ENCODE measurements around the gene DAAM2. TPM values are rescaled to one million over a fixed set of nuclear protein-coding genes. Genes with fewer than 3 reads are reported as not detected.

DAAM2 gene
- polyA plus RNA-seq, 1 of the 3 experiments (the other 2 are of a cell fraction), result 0.20 TPM

DNA sequence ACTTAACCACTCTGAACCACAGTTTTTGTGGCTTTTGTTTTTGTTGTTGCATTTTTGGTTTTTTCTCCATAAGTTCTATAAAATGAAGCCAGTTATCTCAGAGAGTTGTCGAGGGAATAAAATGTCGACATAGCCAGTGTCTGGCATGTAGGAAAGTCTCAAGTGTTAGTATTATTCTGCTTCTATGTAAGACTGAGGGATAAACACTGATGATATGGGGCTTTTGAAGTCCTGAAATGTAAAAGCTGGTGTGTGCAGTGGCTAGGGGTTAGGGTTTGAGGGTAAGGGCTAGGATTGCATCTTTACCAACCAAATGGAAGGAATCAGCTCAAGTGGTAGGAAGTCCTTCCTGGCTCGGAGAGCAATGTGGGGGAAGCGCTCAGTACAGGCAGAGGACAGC lies 59.2 kb downstream of the DAAM2 start:
- Histone ChIP-seq H3K4me1 (ENCODE audit: control insufficient read depth in 1 of 2, insufficient read depth in 2 of 2, low read depth in 1 of 2, low read length in 1 of 2) (no peaks in the 10 kb centered on the region; a peak in 1 of 4 replicates), H3K36me3 (replicated peaks in 1 of 2; ENCODE audit: control insufficient read depth in 1 of 2, insufficient read depth in 2 of 2, low read length in 1 of 2) (no peaks in the 10 kb centered on the region), H3K9me2 (no peaks in the 10 kb centered on the region), H3K4me2 (no peak overlapping the region), H3K9me3 (no peaks in the 10 kb centered on the region), H3K4me3 (ENCODE audit: low read depth in 2 of 2, low read length in 1 of 2) (no peak overlapping the region), H3K9ac (no peak overlapping the region), H3K27ac (ENCODE audit: low read depth in 2 of 2, low read length in 1 of 2) (no peak overlapping the region), H3F3A (replicated peaks; ENCODE audit: insufficient read depth) (no peaks in the 10 kb centered on the region), H3K27me3 (ENCODE audit: insufficient read depth) (no peaks in the 10 kb centered on the region), H3K79me2 (ENCODE audit: insufficient read depth) (no peaks in the 10 kb centered on the region), H4K20me1 (ENCODE audit: insufficient read depth) (no peaks in the 10 kb centered on the region), H2AFZ (ENCODE audit: low read depth) (no peak overlapping the region)
- DNase-seq, result no peak
- ChIA-PET CTCF (interaction anchor here (2.9 kb wide), 1 partner anchor 13 kb away, joined by 14 read pairs; no protein-coding TSS in a partner anchor), POLR2A (no interaction called here)
- TF ChIP-seq JUND (IDR thresholded peaks at IDR 0.05), result no peak
- TF ChIP-seq GATA2 (CRISPR knock-in tag; IDR thresholded peaks at IDR 0.05), result no peak
- no peak for TF ChIP-seq NRF1 (IDR thresholded peaks at IDR 0.05; ENCODE audit: low read depth, low read length)
- TF ChIP-seq GABPA (IDR thresholded peaks at IDR 0.05; ENCODE audit: low read depth), result no peak
- no peak for TF ChIP-seq FOXJ3 (CRISPR knock-in tag; IDR thresholded peaks at IDR 0.05)
- TF ChIP-seq TAF1 (IDR thresholded peaks at IDR 0.05; ENCODE audit: borderline replicate concordance, low read depth, low read length), result no peak
- TF ChIP-seq POLR2AphosphoS5 (IDR thresholded peaks at IDR 0.05; ENCODE audit: low read depth, low read length), result no peak
- no peak for TF ChIP-seq EZH2phosphoT487 (IDR thresholded peaks at IDR 0.05; ENCODE audit: borderline replicate concordance, low read depth)
- no peak for TF ChIP-seq TCF12 (IDR thresholded peaks at IDR 0.05)
- WGBS (ENCODE audit: low lambda C conversion rate), result 61% methylated on average over 4 of the region's 4 CpGs

- ChIA-PET CTCF (interaction anchor here (0.6 to 1.9 kb wide), 2 partner anchors 13 to 504 kb away, joined by 3 to 12 read pairs; no protein-coding TSS in a partner anchor), POLR2A (no interaction called here)
- TF ChIP-seq FOSL2 (IDR thresholded peaks at IDR 0.05; ENCODE audit: borderline replicate concordance, low read depth) (no peak), MXI1 (IDR thresholded peaks at IDR 0.05; ENCODE audit: low read depth, low read length) (no peak), RAD21 (IDR thresholded peaks at IDR 0.05; ENCODE audit: low read length) (no peak), GATA2 (CRISPR knock-in tag; IDR thresholded peaks at IDR 0.05) (no peak), PBX3 (IDR thresholded peaks at IDR 0.05) (no peak), MAX (IDR thresholded peaks at IDR 0.05; ENCODE audit: low read depth) (no peak)
- TF ChIP-seq, protein P1, sequence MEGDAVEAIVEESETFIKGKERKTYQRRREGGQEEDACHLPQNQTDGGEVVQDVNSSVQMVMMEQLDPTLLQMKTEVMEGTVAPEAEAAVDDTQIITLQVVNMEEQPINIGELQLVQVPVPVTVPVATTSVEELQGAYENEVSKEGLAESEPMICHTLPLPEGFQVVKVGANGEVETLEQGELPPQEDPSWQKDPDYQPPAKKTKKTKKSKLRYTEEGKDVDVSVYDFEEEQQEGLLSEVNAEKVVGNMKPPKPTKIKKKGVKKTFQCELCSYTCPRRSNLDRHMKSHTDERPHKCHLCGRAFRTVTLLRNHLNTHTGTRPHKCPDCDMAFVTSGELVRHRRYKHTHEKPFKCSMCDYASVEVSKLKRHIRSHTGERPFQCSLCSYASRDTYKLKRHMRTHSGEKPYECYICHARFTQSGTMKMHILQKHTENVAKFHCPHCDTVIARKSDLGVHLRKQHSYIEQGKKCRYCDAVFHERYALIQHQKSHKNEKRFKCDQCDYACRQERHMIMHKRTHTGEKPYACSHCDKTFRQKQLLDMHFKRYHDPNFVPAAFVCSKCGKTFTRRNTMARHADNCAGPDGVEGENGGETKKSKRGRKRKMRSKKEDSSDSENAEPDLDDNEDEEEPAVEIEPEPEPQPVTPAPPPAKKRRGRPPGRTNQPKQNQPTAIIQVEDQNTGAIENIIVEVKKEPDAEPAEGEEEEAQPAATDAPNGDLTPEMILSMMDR (IDR thresholded peaks at IDR 0.05), result no peak
- TF ChIP-seq, protein P2, sequence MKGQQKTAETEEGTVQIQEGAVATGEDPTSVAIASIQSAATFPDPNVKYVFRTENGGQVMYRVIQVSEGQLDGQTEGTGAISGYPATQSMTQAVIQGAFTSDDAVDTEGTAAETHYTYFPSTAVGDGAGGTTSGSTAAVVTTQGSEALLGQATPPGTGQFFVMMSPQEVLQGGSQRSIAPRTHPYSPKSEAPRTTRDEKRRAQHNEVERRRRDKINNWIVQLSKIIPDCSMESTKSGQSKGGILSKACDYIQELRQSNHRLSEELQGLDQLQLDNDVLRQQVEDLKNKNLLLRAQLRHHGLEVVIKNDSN (IDR thresholded peaks at IDR 0.05; ENCODE audit: borderline replicate concordance, low read depth), result no peak
- H3K9me2 ChIP-seq, result no peaks in the 10 kb centered on the region
- no peaks in the 10 kb centered on the region for H3K27me3 ChIP-seq (ENCODE audit: insufficient read depth)
- H3K4me3 ChIP-seq (ENCODE audit: low read depth in 2 of 2, low read length in 1 of 2), result no peak overlapping the region
- 61% methylated on average over 6 of the region's 9 CpGs for WGBS (ENCODE audit: low lambda C conversion rate)
- H3K9me3 ChIP-seq, result no peaks in the 10 kb centered on the region
- H3K27ac ChIP-seq (ENCODE audit: low read depth in 2 of 2, low read length in 1 of 2), result no peak overlapping the region
- no peak overlapping the region for H2AFZ ChIP-seq (ENCODE audit: low read depth)
- H3K9ac ChIP-seq, result no peak overlapping the region
- H3K79me2 ChIP-seq (ENCODE audit: insufficient read depth), result no peaks in the 10 kb centered on the region
- no peaks in the 10 kb centered on the region for H3K36me3 ChIP-seq (replicated peaks in 1 of 2; ENCODE audit: control insufficient read depth in 1 of 2, insufficient read depth in 2 of 2, low read length in 1 of 2)
- H4K20me1 ChIP-seq (ENCODE audit: insufficient read depth), result no peaks in the 10 kb centered on the region
- no peak overlapping the region for H3K4me2 ChIP-seq
- H3K4me1 ChIP-seq (ENCODE audit: control insufficient read depth in 1 of 2, insufficient read depth in 2 of 2, low read depth in 1 of 2, low read length in 1 of 2), result no peaks in the 10 kb centered on the region
- no peak for DNase-seq
- no peaks in the 10 kb centered on the region for H3F3A ChIP-seq (replicated peaks; ENCODE audit: insufficient read depth)
Observed at GRCh38 chr6:39852324-39852723, 60.1 kb downstream of the DAAM2 start.
